ENCODE measurements around the gene PUM1. TPM values are rescaled to one million over a fixed set of nuclear protein-coding genes. Genes with fewer than 3 reads are reported as not detected.

The PUM1 gene
- total and polyA plus RNA-seq, 10 of the 15 experiments (the other 5 are each of a cell fraction or from before 2014, with no cell fraction given), result 21.4 to 75.3 (median 42.4) TPM

GRCh38 chr1:30934613-30935012 lies 130.9 kb downstream of the PUM1 start (continued):
- no peak for TF ChIP-seq CBFB (IDR thresholded peaks at IDR 0.05; ENCODE audit: low read depth)
- no peak for TF ChIP-seq JUNB (IDR thresholded peaks at IDR 0.05)
- no peak for TF ChIP-seq TCF12 (IDR thresholded peaks at IDR 0.05; ENCODE audit: low read depth, low read length)
- no peak for TF ChIP-seq FOXK2 (IDR thresholded peaks at IDR 0.05)
- TF ChIP-seq POU2F2 (IDR thresholded peaks at IDR 0.05; ENCODE audit: borderline replicate concordance, low read depth, low read length), result no peak
- TF ChIP-seq RAD51 (IDR thresholded peaks at IDR 0.05), result no peak
- TF ChIP-seq ZNF592 (IDR thresholded peaks at IDR 0.05), result no peak
- TF ChIP-seq TCF3 (IDR thresholded peaks at IDR 0.05; ENCODE audit: borderline replicate concordance, insufficient read depth, low read depth, low read length), result no peak
- no peak for TF ChIP-seq MTA2 (IDR thresholded peaks at IDR 0.05; ENCODE audit: low read depth)
- TF ChIP-seq MYC (IDR thresholded peaks at IDR 0.05; ENCODE audit: insufficient read depth, insufficient read length, insufficient replicate concordance, low read length, severe bottlenecking), result no peak

Measured in GM12878 (cell line).